Fibroblast of the conjunctiva (primary cell): ENCODE data around the gene GDF3.
"Not testable (repeated sequence)": the region's sequence is repeated elsewhere in the genome, so short reads cannot be mapped to it uniquely, and the experiment has no call there.

Experiments used
- DNase-seq: peaks from one replicate; pipeline ENCODE4 v3.0.0-alpha.2; 2010; ENCODE audit warnings: low read depth

GDF3 gene

GRCh38 chr12:7667125-7667524 is 28.4 kb downstream of the GDF3 start:
- no peak for DNase-seq

- DNase-seq, result no peak
These were observed 29.0 kb downstream of the GDF3 start for GRCh38 chr12:7666595-7666994.

- no peak for DNase-seq
These were observed 33.8 kb downstream of the GDF3 start for GRCh38 chr12:7661741-7662140.

- DNase-seq, result no peak
These were observed 39.5 kb downstream of the GDF3 start for GRCh38 chr12:7656121-7656520.

- DNase-seq, result no peak
These were observed 45.5 kb downstream of the GDF3 start for GRCh38 chr12:7650091-7650490.

- DNase-seq, result no peak
These were observed 48.5 kb downstream of the GDF3 start for GRCh38 chr12:7647071-7647470.

GRCh38 chr12:7646178-7646475 is 49.4 kb downstream of the GDF3 start:
- no peak for DNase-seq

- DNase-seq, result no peak
These were observed 50.0 kb downstream of the GDF3 start for GRCh38 chr12:7645395-7646177.

GRCh38 chr12:7642876-7643309 is 52.7 kb downstream of the GDF3 start:
- DNase-seq, result no peak

- no peak for DNase-seq
These were observed 53.3 kb downstream of the GDF3 start for GRCh38 chr12:7642287-7642686.

GRCh38 chr12:7640123-7640995 is 55.2 kb downstream of the GDF3 start:
- not testable (repeated sequence) for DNase-seq
